ENCODE measurements around the gene PFN1. TPM values are rescaled to one million over a fixed set of nuclear protein-coding genes. Genes with fewer than 3 reads are reported as not detected.

The PFN1 gene
- total RNA-seq, 1 donor from 2014 or later = 280 TPM

DNA sequence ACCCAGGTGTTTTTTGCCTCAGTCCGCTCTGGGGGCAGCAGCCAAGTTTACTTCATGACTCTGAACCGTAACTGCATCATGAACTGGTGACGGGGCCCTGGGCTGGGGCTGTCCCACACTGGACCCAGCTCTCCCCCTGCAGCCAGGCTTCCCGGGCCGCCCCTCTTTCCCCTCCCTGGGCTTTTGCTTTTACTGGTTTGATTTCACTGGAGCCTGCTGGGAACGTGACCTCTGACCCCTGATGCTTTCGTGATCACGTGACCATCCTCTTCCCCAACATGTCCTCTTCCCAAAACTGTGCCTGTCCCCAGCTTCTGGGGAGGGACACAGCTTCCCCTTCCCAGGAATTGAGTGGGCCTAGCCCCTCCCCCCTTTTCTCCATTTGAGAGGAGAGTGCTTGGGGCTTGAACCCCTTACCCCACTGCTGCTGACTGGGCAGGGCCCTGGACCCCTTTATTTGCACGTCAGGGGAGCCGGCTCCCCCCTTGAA is 51.1 kb downstream of the PFN1 start:
- DNase-seq (ENCODE audit: low read depth in 2 of 2) = no peak

DNA sequence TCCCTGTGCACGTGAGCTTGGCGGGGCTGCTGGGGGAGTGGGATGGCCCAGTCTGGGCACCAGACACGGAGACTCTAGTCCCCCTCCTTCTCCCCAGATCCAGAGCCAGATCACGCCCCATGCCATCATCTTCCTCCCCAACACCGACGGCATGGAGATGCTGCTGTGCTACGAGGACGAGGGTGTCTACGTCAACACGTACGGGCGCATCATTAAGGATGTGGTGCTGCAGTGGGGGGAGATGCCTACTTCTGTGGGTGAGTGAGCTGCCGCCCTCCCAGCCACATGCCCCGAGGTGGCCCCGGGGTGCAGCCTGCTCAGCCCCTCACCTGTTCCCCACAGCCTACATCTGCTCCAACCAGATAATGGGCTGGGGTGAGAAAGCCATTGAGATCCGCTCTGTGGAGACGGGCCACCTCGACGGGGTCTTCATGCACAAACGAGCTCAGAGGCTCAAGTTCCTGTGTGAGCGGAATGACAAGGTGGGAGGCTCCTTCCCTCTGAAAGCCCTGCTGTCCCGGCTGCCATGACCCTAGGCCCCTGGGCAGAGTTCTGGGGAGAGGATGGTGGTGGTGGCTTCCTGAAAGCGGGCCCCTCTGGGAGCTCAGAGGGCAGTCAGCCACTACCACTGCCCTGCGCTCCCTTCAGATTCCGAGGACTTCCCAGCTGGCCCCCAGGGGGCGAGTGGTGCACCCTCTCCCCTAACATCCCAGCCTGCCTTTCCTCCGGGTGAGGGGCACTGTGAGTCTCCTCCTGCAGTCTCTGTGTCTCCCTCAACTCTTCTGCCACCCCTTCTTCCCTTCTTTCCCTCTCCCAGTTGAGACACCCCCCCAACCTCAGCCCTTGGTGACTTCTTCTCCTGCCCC is 51.8 kb downstream of the PFN1 start:
- DNase-seq (ENCODE audit: low read depth in 2 of 2) = no peak

DNA sequence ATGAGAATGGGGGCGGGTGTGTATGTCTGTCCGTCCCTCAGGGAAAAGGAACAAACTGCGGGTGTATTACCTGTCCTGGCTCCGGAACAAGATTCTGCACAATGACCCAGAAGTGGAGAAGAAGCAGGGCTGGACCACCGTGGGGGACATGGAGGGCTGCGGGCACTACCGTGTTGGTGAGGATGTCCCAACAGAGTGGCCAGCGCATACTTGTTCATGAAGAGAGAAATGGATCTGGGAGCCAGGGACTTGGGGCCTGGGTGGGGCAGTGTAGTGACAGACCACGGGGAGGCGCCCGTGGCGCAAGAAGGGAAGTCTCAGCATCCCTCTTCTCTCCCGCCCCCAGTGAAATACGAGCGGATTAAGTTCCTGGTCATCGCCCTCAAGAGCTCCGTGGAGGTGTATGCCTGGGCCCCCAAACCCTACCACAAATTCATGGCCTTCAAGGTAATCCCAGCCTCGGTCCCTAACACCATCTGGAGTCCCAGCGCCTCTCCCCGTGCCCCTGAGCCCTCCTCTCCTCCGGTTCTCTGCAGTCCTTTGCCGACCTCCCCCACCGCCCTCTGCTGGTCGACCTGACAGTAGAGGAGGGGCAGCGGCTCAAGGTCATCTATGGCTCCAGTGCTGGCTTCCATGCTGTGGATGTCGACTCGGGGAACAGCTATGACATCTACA is 52.5 kb downstream of the PFN1 start:
- DNase-seq (ENCODE audit: low read depth in 2 of 2) = no peak

Other genes starting within 250 kb of the PFN1 start
- 7.6 and 9.1 TPM in 2 replicates for gene PELP1, start 244.4 kb downstream of the PFN1 start, total RNA-seq
- 4.2 and 4.8 TPM in 2 replicates for gene ARRB2, start 237.9 kb downstream of the PFN1 start, total RNA-seq
- gene MED11, start 217.1 kb downstream of the PFN1 start, total RNA-seq = 9.2 and 11.1 TPM in 2 replicates
- gene ZMYND15, start 208.7 kb downstream of the PFN1 start, total RNA-seq = under 0.01 TPM in 1 of 2 replicates, not detected in the other
- 1.1 and 1.6 TPM in 2 replicates for gene CXCL16, start 208.6 kb downstream of the PFN1 start, total RNA-seq
- not detected in 2 replicates for gene TM4SF5, start 176.6 kb downstream of the PFN1 start, total RNA-seq
- gene VMO1, start 162.2 kb downstream of the PFN1 start, total RNA-seq = 0.22 TPM in 1 of 2 replicates, not detected in the other
- not detected in 2 replicates for gene GLTPD2, start 159.6 kb downstream of the PFN1 start, total RNA-seq
- 182 and 183 TPM in 2 replicates for gene PSMB6, start 152.4 kb downstream of the PFN1 start, total RNA-seq
- 23.8 TPM in 2 replicates for gene PLD2, start 141.4 kb downstream of the PFN1 start, total RNA-seq
- 17.9 and 26.0 TPM in 2 replicates for gene MINK1, start 115.2 kb downstream of the PFN1 start, total RNA-seq
- gene C17orf107, start 49.0 kb downstream of the PFN1 start, total RNA-seq = 0.44 and 1.6 TPM in 2 replicates
- gene CHRNE, start 45.4 kb downstream of the PFN1 start, total RNA-seq = 0.65 and 1.4 TPM in 2 replicates
- not detected in 2 replicates for gene GP1BA, start 16.3 kb downstream of the PFN1 start, total RNA-seq
- 38.4 and 57.3 TPM in 2 replicates for gene SLC25A11, start 8.5 kb downstream of the PFN1 start, total RNA-seq
- 13.5 and 23.2 TPM in 2 replicates for gene RNF167, start 8.3 kb downstream of the PFN1 start, total RNA-seq
- 1.1 and 2.6 TPM in 2 replicates for gene ENO3, start 2.6 kb upstream of the PFN1 start, total RNA-seq
- 47.3 and 51.2 TPM in 2 replicates for gene SPAG7, start 19.3 kb upstream of the PFN1 start, total RNA-seq
- gene CAMTA2, start 39.1 kb upstream of the PFN1 start, total RNA-seq = 2.6 and 7.9 TPM in 2 replicates
- 0.22 and 0.40 TPM in 2 replicates for gene INCA1, start 49.0 kb upstream of the PFN1 start, total RNA-seq
- 56.0 and 78.2 TPM in 2 replicates for gene KIF1C, start 49.4 kb upstream of the PFN1 start, total RNA-seq
- gene SLC52A1, start 86.9 kb upstream of the PFN1 start, total RNA-seq = under 0.01 and 0.22 TPM in 2 replicates
- 0.87 and 1.8 TPM in 2 replicates for gene ZFP3, start 129.9 kb upstream of the PFN1 start, total RNA-seq
- 4.6 and 4.8 TPM in 2 replicates for gene ZNF232, start 163.3 kb upstream of the PFN1 start, total RNA-seq
- under 0.01 TPM in 1 of 2 replicates, not detected in the other for gene USP6, start 167.5 kb upstream of the PFN1 start, total RNA-seq
- 1.7 and 2.0 TPM in 2 replicates for gene ZNF594, start 243.3 kb upstream of the PFN1 start, total RNA-seq

Measured in lung microvascular endothelial cell (primary cell).